UCSD-AML1 (cell line): ENCODE data around the gene OR5AP2.
"Not testable (repeated sequence)": the region's sequence is repeated elsewhere in the genome, so short reads cannot be mapped to it uniquely, and the experiment has no call there.

Experiments used
- DNase-seq: peaks from one replicate; lab custom pipeline; 2025; ENCODE audit not compliant: unreplicated experiment; lab: John Stamatoyannopoulos, UW

The OR5AP2 gene

DNA sequence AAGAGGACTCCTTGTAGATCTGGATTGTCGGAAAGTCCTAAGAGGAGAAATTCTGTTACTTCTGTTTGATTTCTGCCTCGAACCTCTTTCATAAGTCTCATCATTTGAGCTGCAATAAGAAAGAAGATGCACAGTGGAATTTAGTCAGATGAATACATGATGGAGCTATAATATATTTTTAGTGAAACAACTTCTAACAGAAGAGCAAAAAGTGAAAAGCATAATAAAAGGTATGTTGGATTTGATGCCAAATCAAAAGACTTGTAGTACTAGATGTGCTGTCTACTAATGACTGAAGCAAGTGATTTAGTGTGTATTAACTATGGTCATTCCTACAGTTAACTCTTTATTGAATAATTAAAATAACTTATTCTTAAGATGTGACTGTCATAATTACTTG, at the start of gene OR5AP2:
OR5AP2 (minus strand) TSS at position 101 of the 400 bp plus-strand sequence; CDS start at position 101, 0 bp downstream.
- DNase-seq = no peak

DNA sequence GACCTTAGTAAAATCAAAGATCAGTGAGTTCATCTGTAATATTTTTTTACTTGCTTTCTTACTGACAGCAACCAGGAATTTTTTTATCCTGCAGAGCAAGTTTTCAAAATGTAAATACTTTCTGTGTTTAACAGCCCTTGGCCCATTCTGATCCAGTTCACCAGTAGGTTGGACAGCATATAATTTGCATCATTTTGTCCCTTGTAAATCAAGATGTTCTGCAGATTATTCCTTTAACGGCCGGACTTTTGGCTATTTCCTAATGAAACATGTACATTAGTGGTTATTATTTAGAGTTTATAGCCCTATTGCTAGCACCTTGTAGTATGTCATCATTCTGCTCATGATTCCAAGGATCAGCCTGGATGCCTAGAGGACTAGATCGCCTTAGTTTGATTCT, 48.9 kb upstream of the OR5AP2 start:
- DNase-seq = not testable (repeated sequence)

DNA sequence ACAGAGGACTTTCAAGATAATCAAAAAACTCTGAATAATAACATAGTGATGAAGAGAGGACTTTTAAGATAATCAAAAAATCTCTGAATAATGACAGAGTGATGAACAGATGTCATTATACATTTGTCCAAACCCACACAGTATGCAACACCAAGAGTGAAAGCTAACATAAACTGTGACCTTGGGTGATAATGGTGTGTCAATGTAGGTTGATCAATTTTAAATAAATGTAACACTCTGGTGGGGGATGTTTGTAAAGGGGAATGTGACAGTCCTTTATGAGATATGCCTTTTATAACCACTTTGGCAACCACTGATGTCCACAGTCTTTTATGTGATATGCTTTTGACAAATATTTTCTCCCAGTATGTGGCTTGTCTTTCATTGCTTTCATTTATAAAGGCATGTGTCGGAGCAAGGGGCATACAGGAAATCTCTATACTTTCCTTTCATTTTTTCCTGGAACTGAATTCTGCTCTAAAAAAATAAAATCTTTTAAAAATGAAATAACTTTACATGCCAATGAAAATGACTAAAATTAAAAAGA, 46.4 kb upstream of the OR5AP2 start:
- no peak for DNase-seq

DNA sequence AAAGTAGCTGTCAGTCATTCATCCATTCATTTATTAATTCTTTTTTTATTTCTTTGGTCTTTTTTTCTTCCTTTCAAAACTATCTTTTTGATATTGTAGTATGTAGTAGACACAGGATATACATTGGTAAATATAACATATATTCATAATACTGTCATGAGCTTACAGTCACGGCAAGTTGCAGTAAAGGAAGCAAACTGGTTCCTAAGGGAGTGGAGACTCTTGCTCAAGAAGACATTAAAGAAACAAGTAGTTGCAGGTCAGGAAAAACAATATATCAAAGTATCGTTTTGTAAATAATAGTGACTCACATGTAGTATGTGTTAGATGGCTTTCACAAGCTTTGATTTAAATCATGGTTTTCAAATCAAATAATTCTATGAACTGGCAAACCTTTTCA, 28.7 kb upstream of the OR5AP2 start:
- DNase-seq = no peak

DNA sequence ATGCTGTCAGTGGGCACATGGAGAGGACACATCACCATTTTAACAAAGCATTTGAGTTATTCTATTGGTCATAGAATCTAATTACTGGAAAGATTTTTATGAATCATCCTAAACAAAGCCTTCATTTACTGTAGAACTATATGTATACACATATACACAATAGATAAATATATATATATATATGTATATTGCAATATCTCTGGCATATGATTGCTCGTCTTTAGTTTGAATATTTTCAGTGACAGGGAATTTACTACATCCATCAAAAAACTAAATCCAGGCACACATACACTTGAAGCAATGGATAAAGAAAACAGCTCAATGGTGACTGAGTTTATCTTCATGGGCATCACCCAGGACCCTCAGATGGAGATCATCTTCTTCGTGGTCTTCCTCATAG, 21.1 kb upstream of the OR5AP2 start, which contains the start of gene OR5AR1:
OR5AR1 (plus strand) TSS at position 301 of the 400 bp plus-strand sequence; CDS start at position 301, 0 bp downstream.
- no peak for DNase-seq

DNA sequence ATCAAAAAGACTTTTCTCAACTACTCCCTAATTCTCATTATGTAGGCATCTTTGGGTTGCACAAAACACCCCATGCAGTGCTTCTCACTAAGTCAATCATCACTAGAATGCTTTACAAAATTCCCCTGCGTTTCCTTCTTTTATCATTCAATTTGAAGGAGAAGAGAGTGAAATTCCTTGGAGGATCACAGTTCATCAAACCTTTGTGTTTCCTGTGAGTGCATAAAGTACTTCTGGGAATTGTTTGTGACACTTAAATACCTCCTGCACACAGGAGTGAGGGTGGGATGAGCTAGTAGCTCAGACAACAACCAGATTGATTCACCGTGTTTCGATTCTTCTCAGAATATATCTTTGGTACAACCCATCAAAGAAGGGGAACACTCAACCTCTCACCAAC, 17.5 kb upstream of the OR5AP2 start:
- no peak for DNase-seq

DNA sequence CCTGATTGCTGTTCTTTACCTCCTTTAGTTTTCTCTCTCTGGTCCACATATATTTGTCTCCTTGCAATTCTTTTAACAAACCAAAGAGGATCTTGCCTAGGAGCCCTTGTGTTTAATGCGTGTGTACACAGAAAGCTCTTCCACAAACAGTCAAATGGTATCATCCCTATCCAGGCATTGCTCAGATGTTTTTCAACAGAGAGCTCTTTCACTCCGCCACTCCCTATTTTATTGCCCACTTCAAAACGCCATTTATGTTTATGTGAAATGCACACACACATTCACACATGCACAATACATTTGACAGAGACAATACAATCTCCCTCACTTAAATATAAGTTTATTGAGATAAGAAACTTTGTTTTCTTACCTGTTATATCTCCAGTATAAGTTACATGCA, 4.7 kb downstream of the OR5AP2 start:
- no peak for DNase-seq

DNA sequence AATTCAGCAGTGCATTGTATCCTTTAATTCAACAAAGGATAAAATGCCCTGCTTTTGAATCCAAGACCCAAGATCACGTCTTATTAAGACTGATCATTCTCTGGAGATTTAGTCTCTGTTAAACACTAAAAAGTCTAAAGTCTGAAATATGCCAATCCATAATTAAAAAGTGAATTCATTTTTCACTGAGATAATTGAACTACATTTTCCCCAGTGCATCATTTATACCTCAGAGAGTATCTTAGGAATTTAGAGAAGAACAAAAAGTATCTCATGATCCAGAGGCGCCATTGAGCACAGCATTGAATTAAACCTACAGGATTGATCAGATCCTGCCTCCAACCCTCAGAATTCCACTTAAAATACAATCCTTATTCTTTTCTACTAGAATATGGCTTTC, 5.4 kb downstream of the OR5AP2 start:
- no peak for DNase-seq

DNA sequence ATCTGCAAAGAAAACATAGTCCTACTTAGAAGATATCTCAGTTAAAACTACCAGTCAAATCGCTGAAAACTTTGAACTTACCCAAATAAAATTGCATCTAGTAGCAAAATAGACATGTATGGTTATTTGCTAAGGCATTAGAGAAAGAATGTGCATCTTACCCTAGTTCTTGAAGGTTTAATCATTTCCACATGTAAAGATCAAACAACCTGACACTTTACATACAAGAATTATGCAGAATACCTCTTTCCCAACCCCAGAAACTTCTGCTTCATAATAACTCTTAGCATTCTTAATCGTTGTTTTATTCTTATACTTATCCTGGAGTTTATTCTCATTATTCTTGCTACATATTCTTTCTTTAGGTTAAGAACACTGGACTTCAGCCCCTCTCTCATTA, 9.9 kb downstream of the OR5AP2 start:
- DNase-seq = no peak

DNA sequence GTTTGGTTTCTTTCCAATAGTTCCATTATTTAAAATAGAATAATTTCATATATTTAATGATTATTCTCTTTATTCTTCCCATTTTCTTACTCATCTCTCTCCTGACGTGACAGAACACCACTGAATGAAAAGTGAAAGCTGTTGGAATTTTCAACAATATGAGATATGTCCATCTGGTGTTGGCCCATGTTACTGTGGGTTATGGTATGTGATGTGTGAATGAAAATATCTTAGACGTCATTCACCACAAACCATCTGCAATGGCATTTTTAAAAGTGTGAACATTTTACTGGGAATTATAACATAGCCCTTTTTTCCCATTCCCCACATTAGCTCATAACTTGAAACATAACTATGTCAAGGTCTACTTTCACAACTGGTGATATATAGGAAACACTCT, 16.3 kb downstream of the OR5AP2 start:
- DNase-seq = no peak

DNA sequence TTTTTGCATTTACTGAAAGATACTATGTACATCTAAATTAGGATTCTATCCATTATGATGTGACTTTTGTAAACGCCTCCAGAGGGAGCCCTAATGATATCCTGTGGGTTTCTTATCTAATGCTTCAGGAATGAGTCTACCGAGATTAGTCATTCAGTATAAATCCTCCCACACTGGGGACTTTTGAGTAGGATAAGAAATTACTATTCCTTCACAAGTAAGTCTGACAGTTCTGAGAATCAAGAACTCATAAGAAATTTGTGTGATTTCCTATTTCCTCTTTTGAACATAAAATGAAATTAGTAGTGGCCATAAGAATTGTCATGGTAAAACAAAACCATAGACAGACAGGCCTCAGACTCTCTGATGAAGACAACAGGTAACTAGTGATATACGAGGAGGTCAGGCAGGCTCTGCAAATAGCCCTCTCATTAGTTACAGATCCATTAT, 17.6 kb downstream of the OR5AP2 start:
- no peak for DNase-seq

DNA sequence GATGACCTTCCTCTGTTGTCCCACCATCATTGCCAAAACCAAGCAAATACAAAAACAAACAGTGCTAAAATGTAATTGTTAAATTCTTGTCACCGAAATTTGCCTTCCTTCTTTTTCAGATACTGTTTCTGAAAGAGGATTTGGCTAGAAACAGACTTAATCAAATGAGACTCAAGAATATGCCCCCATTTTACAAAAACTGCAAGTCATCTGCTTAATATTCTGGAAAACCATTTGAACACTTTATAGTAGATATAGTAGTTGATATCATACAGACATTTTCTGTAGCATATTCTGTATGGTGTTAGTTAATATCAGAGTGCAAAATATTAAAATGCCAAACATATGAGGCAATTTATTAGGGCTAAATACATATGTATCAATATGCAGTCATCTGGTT, 31.1 kb downstream of the OR5AP2 start:
- no peak for DNase-seq

DNA sequence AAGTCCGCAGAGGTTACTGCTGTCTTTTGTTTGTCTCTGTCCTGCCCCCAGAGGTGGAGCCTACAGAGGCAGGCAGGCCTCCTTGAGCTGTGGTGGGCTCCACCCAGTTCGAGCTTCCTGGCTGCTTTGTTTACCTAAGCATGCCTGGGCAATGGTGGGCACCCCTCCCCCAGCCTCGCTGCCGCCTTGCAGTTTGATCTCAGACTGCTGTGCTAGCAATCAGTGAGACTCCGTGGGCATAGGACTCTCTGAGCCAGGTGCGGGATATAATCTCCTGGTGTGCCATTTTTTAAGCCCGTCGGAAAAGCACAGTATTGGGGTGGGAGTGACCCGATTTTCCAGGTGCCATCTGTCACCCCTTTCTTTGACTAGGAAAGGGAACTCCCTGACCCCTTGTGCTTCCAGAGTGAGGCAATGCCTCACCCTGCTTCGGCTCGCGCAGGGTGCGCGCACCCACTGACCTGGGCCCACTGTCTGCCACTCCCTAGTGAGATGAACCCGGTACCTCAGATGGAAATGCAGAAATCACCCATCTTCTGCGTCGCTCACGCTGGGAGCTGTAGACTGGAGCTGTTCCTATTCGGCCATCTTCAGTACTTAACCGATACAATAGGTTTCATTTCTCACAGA, 50.0 kb downstream of the OR5AP2 start:
- not testable (repeated sequence) for DNase-seq
